Smooth muscle cell (in vitro differentiated cells): Measurements from ENCODE around the gene PRKN. TPM values are rescaled to one million over a fixed set of nuclear protein-coding genes. Genes with fewer than 3 reads are reported as not detected.

Source experiments
- DNase-seq: peaks from one replicate; lab custom pipeline; 2025; ENCODE audit not compliant: unreplicated experiment; lab: John Stamatoyannopoulos, UW
- H2AFZ ChIP-seq: fragments of 200-600 bp; sonication (generic); 2 replicates; pipeline ENCODE4 v1.6.0; 2016; ENCODE audit warnings: antibody characterized with exemption, low read depth, mild to moderate bottlenecking
- H3F3A ChIP-seq: fragments of 200-600 bp; sonication (generic); 2 replicates; pipeline ENCODE4 v1.6.0; 2017; ENCODE audit warnings: antibody characterized with exemption, low read depth
- H3K27ac ChIP-seq: fragments of 200-600 bp; sonication (generic); 2 replicates; pipeline ENCODE4 v1.5.1; 2016; ENCODE audit warnings: low read depth, mild to moderate bottlenecking
- H3K27me3 ChIP-seq: fragments of 200-600 bp; sonication (generic); 2 replicates; pipeline ENCODE4 v1.6.1; 2016; ENCODE audit warnings: low read depth, mild to moderate bottlenecking
- H3K36me3 ChIP-seq: fragments of 200-600 bp; sonication (generic); 2 replicates; pipeline ENCODE4 v1.5.1; 2016; ENCODE audit warnings: low read depth
- H3K4me1 ChIP-seq: fragments of 200-600 bp; sonication (generic); 2 replicates; pipeline ENCODE4 v1.5.1; 2016; ENCODE audit warnings: low read depth
- H3K4me2 ChIP-seq: fragments of 200-600 bp; sonication (generic); 2 replicates; pipeline ENCODE4 v1.6.0; 2016; ENCODE audit warnings: mild to moderate bottlenecking
- H3K4me3 ChIP-seq: fragments of 200-600 bp; sonication (generic); 2 replicates; pipeline ENCODE4 v1.5.1; 2016; ENCODE audit warnings: mild to moderate bottlenecking
- H3K79me2 ChIP-seq: fragments of 200-600 bp; sonication (generic); 2 replicates; pipeline ENCODE4 v1.6.0; 2016; ENCODE audit warnings: low read depth, mild to moderate bottlenecking
- H3K9ac ChIP-seq: fragments of 200-600 bp; sonication (generic); 2 replicates; pipeline ENCODE4 v1.6.0; 2016; ENCODE audit warnings: low read depth
- H3K9me3 ChIP-seq: fragments of 200-600 bp; sonication (generic); replicated peaks from 2 replicates; pipeline ENCODE4 v1.5.1; 2016; ENCODE audit warnings: low read depth
- H4K20me1 ChIP-seq: fragments of 200-600 bp; sonication (generic); 2 replicates; pipeline ENCODE4 v1.6.0; 2016; ENCODE audit warnings: low read depth
- CTCF ChIP-seq: fragments of 200-600 bp; sonication (generic); IDR thresholded peaks from 2 replicates; pipeline ENCODE4 v1.5.1; 2017; ENCODE audit warnings: borderline replicate concordance, mild to moderate bottlenecking, antibody characterized with exemption; ENCODE audit not compliant: insufficient read depth, poor library complexity, severe bottlenecking
- WGBS: methylation state at CpG from one replicate; pipeline ENCODE4 v1.1.7; 2016; ENCODE audit warnings: low lambda C conversion rate; 5-methylcytosine and 5-hydroxymethylcytosine counted together
- polyA plus RNA-seq: library from polyadenylated mRNA; unstranded; fragments of >200 nt; fragmentation: Nextera tagmentation; extraction: Ambion mirVana; gene quantifications from 2 replicates; pipeline ENCODE4 v1.2.1, GENCODE V29; 2016
- total RNA-seq: library from RNA; depleted of rRNA; stranded (reverse); fragments of >200 nt; gene quantifications from 2 replicates; pipeline ENCODE4 v1.2.3, GENCODE V29; 2014

The PRKN gene
- total and polyA plus RNA-seq, 2 experiments from 2014 or later: 0.81 to 5.1 TPM

DNA sequence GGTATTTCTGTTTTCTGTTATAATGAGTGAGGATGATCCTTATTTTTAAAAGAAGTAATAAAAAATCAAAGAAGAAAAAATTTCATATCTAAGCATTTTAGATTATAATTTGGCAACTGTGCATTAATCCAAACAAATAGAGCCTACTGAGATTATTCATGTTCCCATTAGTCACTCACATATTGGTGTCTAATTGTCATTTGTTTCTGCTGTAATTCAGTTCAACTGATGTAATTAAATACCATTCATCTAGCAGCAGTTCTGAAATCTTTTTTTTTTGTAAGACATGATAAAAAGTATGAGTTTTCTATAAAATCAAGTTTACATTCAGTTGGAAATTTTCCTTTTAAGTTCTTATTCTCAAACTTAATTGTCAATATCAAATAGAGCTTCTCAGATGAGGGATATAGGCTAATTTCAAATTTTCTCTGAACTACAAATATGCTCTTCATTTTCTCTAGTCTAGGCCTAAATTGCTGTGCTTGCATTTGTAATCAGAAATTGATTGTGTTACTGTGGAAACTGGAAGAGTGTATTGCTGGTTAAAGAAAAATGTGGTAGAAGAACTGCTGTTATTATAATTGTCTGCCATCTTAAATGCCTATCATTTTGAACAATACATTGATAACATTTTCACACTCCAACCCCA is 23.8 kb upstream of the PRKN start:
- no peak for TF ChIP-seq CTCF

DNA sequence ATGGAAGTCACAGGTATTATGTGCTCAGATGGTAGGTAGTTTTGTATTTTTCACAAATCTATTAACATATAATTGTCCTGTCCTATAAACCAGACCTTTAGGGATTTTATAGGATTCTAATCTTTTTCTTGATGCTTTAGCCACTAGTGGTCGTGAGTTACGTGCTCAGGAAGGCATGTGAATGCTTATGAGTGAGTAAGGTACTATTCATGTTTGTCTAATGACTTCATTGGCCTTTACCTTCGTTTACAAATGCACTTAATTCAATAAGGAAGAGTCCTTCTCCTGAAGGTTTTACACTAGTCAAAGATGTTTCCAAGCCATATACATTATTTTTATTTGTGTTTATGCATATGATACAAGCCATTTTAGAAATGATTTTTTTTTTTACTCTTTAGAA is 23.2 kb upstream of the PRKN start:
- no peaks in the 10 kb centered on the region for H3F3A ChIP-seq
- H3K9ac ChIP-seq: no peak overlapping the region
- no peaks in the 10 kb centered on the region for H3K36me3 ChIP-seq
- no peaks in the 10 kb centered on the region for H3K9me3 ChIP-seq
- 47% methylated on average over 3 of the region's 3 CpGs for WGBS
- no peaks in the 10 kb centered on the region for H3K27me3 ChIP-seq
- no peak overlapping the region for H3K4me2 ChIP-seq
- no peak for TF ChIP-seq CTCF
- H2AFZ ChIP-seq: no peak overlapping the region
- no peaks in the 10 kb centered on the region for H3K4me1 ChIP-seq
- no peak for DNase-seq
- no peak overlapping the region for H3K4me3 ChIP-seq
- H3K79me2 ChIP-seq: no peaks in the 10 kb centered on the region
- H4K20me1 ChIP-seq: no peaks in the 10 kb centered on the region
- H3K27ac ChIP-seq: no peak overlapping the region

More for the DNA sequence above, 23.8 kb upstream of the PRKN start:
- Histone ChIP-seq H2AFZ (no peak overlapping the region), H4K20me1 (no peaks in the 10 kb centered on the region), H3F3A (no peaks in the 10 kb centered on the region), H3K27me3 (no peaks in the 10 kb centered on the region), H3K27ac (no peak overlapping the region), H3K9ac (no peak overlapping the region), H3K4me1 (no peaks in the 10 kb centered on the region), H3K36me3 (no peaks in the 10 kb centered on the region), H3K4me3 (no peak overlapping the region), H3K79me2 (no peaks in the 10 kb centered on the region), H3K9me3 (no peaks in the 10 kb centered on the region), H3K4me2 (no peak overlapping the region)
- no peak for DNase-seq

DNA sequence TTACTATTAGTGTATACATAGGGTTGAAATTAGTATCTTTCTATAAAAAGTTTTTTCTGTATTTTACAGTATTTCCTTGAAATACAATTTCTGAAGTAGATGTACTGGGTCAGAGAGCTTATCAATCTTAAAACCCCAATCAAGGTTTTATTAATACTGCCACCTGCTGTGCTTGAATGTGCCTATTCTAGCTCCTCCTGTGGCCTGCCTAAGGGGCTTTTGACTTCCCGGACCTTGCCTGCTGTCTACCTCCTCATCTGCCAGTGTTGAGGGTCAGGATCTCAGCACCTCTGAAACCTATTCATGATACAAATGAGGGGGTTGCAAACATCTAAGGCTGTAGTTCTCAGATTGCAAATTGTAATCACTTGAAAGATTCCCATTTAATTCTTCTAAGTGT is 9.4 kb upstream of the PRKN start:
- H3K9ac ChIP-seq: no peak overlapping the region
- TF ChIP-seq CTCF: no peak
- H3K27me3 ChIP-seq: no peaks in the 10 kb centered on the region
- no peak overlapping the region for H3K4me3 ChIP-seq
- no peak overlapping the region for H2AFZ ChIP-seq
- no peaks in the 10 kb centered on the region for H3K9me3 ChIP-seq
- H3K27ac ChIP-seq: no peak overlapping the region
- no peaks in the 10 kb centered on the region for H3K79me2 ChIP-seq
- no peaks in the 10 kb centered on the region for H4K20me1 ChIP-seq
- no peak overlapping the region for H3K4me2 ChIP-seq
- no peaks in the 10 kb centered on the region for H3K36me3 ChIP-seq
- no peaks in the 10 kb centered on the region for H3K4me1 ChIP-seq
- DNase-seq: no peak
- WGBS: 68% methylated on average over 1 of the region's 1 CpG
- no peaks in the 10 kb centered on the region for H3F3A ChIP-seq

- no peaks in the 10 kb centered on the region for H3K27me3 ChIP-seq
- no peaks in the 10 kb centered on the region for H4K20me1 ChIP-seq
- no peaks in the 10 kb centered on the region for H3K36me3 ChIP-seq
- no peak overlapping the region for H3K9ac ChIP-seq
- H3F3A ChIP-seq: no peaks in the 10 kb centered on the region
- H3K4me1 ChIP-seq: no peaks in the 10 kb centered on the region
- no peak overlapping the region for H3K27ac ChIP-seq
- no peaks in the 10 kb centered on the region for H3K79me2 ChIP-seq
- H3K9me3 ChIP-seq: no peaks in the 10 kb centered on the region
- no peak overlapping the region for H2AFZ ChIP-seq
- no peak overlapping the region for H3K4me3 ChIP-seq
- no peak for DNase-seq
- 82% methylated on average over 4 of the region's 4 CpGs for WGBS
- no peak for TF ChIP-seq CTCF
- no peak overlapping the region for H3K4me2 ChIP-seq
These were observed 5.9 kb upstream of the PRKN start for GRCh38 chr6:162733489-162733888.
